GM18907 (cell line): ENCODE data around the gene RPF1.
"Not testable (repeated sequence)": the region's sequence is repeated elsewhere in the genome, so short reads cannot be mapped to it uniquely, and the experiment has no call there.

Experiments
- ATAC-seq: cut with Tn5 transposase; IDR thresholded peaks from one replicate; pipeline ENCODE4 v1.9.1; 2021; ENCODE audit warnings: mild to moderate bottlenecking, moderate library complexity; ENCODE audit not compliant: unreplicated experiment

The RPF1 gene, protein sequence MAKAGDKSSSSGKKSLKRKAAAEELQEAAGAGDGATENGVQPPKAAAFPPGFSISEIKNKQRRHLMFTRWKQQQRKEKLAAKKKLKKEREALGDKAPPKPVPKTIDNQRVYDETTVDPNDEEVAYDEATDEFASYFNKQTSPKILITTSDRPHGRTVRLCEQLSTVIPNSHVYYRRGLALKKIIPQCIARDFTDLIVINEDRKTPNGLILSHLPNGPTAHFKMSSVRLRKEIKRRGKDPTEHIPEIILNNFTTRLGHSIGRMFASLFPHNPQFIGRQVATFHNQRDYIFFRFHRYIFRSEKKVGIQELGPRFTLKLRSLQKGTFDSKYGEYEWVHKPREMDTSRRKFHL

GRCh38 chr1:84478876-84479868 lies at the start of gene RPF1:
RPF1 (plus strand) TSS chr1:84479266; CDS start chr1:84479282, 16 bp downstream.
- ATAC-seq = peak; percentile 98

- ATAC-seq = no peak
Observed at GRCh38 chr1:84430546-84430945, 48.5 kb upstream of the RPF1 start.

GRCh38 chr1:84433258-84434080 lies 45.6 kb upstream of the RPF1 start:
- peak; percentile 61 for ATAC-seq

DNA sequence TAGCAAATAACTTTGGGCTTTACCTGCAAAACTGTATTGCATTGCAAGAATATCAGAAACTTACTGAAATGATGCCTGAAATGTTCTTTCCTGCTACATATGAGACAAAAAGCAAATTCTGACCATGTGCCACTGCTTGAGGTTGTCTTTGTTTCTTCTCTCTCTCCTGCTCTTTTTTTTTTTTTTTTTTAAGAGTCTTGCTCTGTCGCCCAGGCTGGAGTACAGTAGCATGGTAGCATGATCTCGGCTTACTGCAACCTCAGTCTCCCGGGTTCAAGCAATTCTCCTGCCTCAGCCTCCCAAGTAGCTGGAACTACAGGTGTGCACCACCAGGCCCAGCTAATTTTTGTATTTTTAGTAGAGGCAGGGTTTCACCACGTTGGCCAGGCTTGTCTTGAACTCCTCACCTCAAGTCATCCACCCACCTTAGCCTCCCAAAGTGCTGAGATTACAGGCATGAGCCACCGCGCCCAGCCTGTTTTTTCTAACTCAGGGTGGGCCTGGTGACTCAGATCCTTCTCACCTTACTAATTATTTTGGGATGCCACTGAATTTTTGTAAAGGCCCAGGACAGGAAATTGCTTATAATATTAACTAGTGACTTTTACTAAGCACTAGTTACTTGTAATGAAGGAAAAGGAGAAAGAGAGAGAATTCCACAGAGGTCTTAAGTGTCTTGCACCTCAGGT lies 44.8 kb upstream of the RPF1 start:
- no peak for ATAC-seq

DNA sequence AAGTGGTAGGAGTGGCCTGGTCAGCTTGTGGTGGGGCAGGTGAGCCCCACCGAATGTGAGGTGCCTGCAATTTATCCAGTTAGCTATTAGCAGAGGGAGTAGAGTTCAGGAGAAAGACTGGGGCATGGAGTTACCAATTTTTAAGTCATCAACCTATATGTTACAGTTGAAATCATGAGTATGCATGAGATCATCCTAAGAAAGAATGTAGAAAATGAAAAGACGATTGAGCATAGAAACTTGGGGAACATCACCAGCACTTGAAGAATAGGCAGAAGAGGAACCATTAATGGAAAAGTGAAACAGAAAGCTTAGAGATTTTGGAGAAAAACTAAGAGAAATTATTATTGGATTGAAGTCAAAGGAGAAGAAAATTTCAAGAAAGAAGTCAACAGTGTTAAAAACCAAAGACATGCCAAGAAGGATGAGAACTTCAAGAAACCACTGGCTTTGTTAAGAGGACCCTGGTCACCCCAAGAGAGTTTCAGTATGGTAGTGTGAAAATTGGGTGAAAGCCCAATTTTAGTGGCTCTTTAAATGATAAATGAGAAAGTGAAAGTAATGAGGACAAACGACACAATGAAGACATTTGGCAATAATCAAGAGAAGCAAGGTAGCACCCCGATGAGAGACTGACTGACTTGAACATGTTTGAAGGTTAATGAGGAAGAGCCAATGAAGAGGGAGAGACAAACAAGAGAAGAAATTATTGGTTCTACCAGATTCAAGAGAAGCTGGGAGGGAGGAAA lies 44.1 kb upstream of the RPF1 start:
- ATAC-seq = peak; percentile 52

DNA sequence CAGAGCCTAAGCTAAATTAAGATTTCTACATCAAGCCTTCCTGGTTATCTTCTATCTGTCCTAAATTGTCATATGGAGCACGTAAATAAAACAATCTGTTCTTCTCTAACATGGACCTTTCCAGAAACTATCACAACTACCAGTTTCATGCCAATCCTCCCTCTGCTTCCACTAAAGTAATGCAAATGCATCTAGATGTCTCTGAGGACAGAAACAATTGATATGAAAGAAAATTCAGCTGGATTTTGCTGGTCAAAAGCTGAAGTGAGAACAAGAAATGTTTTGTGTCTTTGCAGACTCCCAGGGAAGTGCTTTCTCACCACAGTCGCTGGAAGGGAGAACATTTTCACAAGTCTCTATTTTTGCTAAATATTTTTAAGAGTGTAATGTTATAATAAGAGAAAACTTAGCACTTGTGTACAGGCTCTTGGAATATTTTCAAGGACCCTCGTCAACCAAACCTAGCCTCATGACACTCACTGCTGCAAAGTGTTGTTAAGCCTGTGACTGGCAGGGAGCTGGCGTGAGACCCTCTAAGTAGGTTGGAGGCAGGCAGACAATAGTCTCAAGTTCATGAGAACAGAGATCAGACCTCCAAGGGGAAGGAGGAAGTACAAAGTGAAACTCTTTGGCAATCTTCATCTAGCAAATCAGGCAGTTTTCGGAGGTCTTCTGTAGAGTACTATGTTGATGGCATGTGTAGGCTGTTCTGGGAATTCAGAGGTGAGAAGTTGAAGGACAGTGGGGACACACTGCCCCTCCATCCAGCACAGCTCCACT lies 42.0 kb upstream of the RPF1 start:
- peak; percentile 56 for ATAC-seq

DNA sequence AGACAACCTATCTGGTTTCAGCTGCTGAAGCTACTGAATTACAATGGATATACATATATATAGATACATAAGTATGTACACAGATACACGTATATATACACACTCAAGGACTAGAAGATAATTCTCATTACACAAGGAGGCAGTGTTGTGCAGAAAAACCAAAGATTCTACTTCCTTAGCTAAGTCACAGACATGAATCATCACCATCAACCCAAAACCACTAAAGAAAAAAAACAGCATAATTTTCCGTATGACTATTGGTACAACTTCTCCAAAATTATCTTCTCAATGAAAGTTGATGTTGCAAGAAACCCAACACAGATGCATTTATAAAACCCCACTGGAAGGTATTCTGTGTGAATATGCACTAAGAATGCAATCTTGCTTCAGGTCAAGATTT lies 36.8 kb upstream of the RPF1 start:
- ATAC-seq = peak; percentile 97

- ATAC-seq = peak; percentile 22
Observed at GRCh38 chr1:84442747-84443646, 36.1 kb upstream of the RPF1 start.

GRCh38 chr1:84448704-84449103 lies 30.4 kb upstream of the RPF1 start:
- not testable (repeated sequence) for ATAC-seq

DNA sequence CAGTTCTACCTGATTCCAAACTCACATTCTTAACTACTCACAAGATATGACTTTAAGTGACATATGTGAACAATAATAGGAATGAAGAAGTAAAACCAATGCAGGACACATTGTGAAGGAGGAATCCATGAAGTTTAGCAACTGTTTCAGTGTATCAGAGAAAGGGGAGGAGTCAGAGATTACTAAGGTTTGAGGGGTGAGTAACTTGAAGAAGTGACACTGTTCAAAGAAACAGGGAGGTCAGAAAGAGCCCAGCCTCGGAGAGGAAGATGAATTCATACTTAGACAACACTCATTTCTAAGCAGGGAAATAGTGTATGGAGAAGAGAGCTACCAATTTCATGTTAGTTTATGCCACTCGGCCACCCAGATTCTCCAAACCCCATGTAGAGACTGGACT lies 28.2 kb upstream of the RPF1 start:
- no peak for ATAC-seq

- no peak for ATAC-seq
Observed at GRCh38 chr1:84452436-84452835, 26.6 kb upstream of the RPF1 start.

GRCh38 chr1:84462118-84462517 lies 16.9 kb upstream of the RPF1 start:
- no peak for ATAC-seq

DNA sequence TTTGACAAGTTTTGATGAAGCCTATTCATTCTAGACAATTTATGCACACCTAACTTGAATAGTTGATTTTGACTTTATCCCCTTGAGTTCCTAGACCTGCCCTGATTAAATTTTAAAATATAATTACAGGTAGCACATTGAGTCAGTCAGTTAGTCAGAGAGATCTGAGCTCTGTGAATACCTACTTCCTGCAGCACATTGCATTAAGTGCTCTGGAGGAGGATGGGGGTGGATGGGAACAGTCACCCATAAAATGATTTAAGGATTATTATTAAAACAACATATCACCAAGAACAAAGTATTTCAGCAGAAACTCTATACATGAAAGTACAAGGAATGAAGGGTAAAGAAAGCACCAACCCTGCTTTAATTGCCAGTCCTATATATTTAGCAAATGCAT lies 11.8 kb upstream of the RPF1 start:
- no peak for ATAC-seq

- no peak for ATAC-seq
Observed at GRCh38 chr1:84476225-84476624, 2.8 kb upstream of the RPF1 start.

DNA sequence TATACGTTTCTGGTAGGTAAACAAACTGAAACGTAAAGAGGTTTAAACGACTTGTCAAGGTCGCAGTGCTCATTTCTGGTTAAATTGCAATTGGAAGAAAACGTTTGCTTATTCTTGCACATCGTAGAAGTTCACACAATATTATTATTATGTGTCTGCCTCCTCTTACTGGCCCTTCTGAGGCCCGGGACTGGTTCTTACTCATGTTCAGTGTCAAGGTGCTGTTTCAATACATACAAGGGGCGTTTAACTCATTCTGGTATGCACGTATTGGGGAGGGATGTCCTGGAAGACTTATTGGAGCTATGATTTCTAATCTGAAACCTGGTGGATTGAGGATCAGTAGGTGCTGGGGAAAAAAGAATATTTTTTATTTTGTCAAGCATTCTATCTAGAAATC lies 932 bp downstream of the RPF1 start:
- peak; percentile 32 for ATAC-seq

DNA sequence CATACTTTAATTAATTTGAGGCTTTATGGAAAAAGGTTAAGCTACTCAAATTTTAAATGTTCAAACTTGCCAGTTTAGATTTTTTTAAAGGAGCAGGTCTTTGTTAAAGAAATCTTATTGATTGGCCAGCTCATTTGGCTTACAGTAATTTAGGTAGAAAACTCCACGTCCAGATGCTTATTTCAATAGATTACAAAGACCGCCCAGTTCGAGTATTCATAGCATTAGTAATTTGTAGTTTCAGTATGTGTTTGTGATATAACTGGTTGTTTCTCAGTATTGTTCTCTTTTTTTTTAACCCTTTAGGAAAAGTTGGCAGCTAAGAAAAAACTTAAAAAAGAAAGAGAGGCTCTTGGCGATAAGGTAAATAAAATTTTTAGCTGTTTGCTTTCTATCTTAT lies 1.6 kb downstream of the RPF1 start:
- ATAC-seq = no peak

- ATAC-seq = no peak
Observed at GRCh38 chr1:84481317-84481716, 2.3 kb downstream of the RPF1 start.

- no peak for ATAC-seq
Observed at GRCh38 chr1:84488107-84488506, 9.0 kb downstream of the RPF1 start.
